HepG2 (cell line): ENCODE data around the gene HILPDA. TPM values are rescaled to one million over a fixed set of nuclear protein-coding genes. Genes with fewer than 3 reads are reported as not detected.
A peak's percentile ranks its signal among the peaks of the same experiment; 100 is the strongest.

Experiments
- ATAC-seq: fragments of 200-7000 bp; cut with Tn5 transposase; 3 replicates; pipeline ENCODE4 v1.9.1; 2020; ENCODE audit warnings: mild to moderate bottlenecking, moderate library complexity
- BruUV-seq: library from RNA; stranded (reverse); fragments of 400-500 nt; replicated peaks from 2 replicates; lab custom pipeline; 2021; lab: Mats Ljungman, UMichigan
- CTCF ChIA-PET: fragments of 300-600 bp; formaldehyde crosslinking; extraction: SDS; loops from one replicate; lab custom pipeline; 2021; ENCODE audit warnings: low total read pairs, inconsistent platforms, low intra/inter-chr PET ratio; lab: Yijun Ruan, JAX
- POLR2A ChIA-PET: fragments of 350-600 bp; sonication (Branson Sonifier 250); formaldehyde crosslinking; loops from one replicate; lab custom pipeline; 2020; ENCODE audit warnings: antibody characterized with exemption, inconsistent platforms; lab: Yijun Ruan, JAX
- DNase-seq: peaks from one replicate; pipeline ENCODE4 v3.0.0-alpha.2; 2015; ENCODE audit warnings: low spot score
- FAIRE-seq: peaks from 3 replicates; lab custom pipeline; 2011; peaks lifted over from hg19 to GRCh38; lab: Jason Lieb, UNC
- H2AFZ ChIP-seq: one replicate; pipeline ENCODE4 v1.6.1; 2011; ENCODE audit warnings: low read length, inconsistent platforms
- H3K27ac ChIP-seq: fragments of 300-600 bp; 3 replicates; pipeline ENCODE4 v1.8.0; 2011; ENCODE audit warnings: mixed run types, mild to moderate bottlenecking, mixed read lengths, low read length, inconsistent platforms; ENCODE audit not compliant: insufficient read depth; ENCODE audit errors: extremely low read length
- H3K27me3 ChIP-seq, 2 experiments: fragments of 200-600 bp in 1 of 2; 2 replicates in 1 of 2; 3 replicates in 1 of 2; pipeline versions ENCODE4 v1.6.0 to v1.8.0; 2011; ENCODE audit warnings: low read length in 2 of 2, mild to moderate bottlenecking in 2 of 2, moderate library complexity in 2 of 2, inconsistent platforms in 1 of 2; ENCODE audit not compliant: insufficient read depth in 2 of 2, control insufficient read depth in 1 of 2
- H3K36me3 ChIP-seq, 2 experiments: fragments of 200-600 bp in 1 of 2; replicated peaks in 1 of 2; 2 replicates in 1 of 2; 3 replicates in 1 of 2; pipeline versions ENCODE4 v1.5.1 to v1.8.0; 2011; ENCODE audit warnings: low read length in 2 of 2, inconsistent platforms in 1 of 2; ENCODE audit not compliant: insufficient read depth in 2 of 2, control insufficient read depth in 1 of 2
- H3K4me1 ChIP-seq: 2 replicates; pipeline ENCODE4 v1.5.1; 2012; ENCODE audit warnings: low read length, inconsistent platforms; ENCODE audit not compliant: insufficient read depth
- H3K4me2 ChIP-seq: 2 replicates; pipeline ENCODE4 v1.6.0; 2011; ENCODE audit warnings: low read depth, low read length, inconsistent platforms
- H3K4me3 ChIP-seq, 3 experiments: fragments of 200-600 bp in 1 of 3; sonication (generic), shearing (Covaris generic) in 1 of 3; replicated peaks in 1 of 3; 2 replicates each; pipeline ENCODE4 v1.5.1; 2011 to 2016; ENCODE audit warnings: low read length in 3 of 3, inconsistent platforms in 2 of 3, low read depth in 2 of 3, mild to moderate bottlenecking in 2 of 3, control low read depth in 1 of 3, mixed read lengths in 1 of 3; ENCODE audit not compliant: insufficient read depth in 1 of 3
- H3K79me2 ChIP-seq: one replicate; pipeline ENCODE4 v1.6.1; 2011; ENCODE audit warnings: low read length, inconsistent platforms; ENCODE audit not compliant: insufficient read depth
- H3K9ac ChIP-seq: 2 replicates; pipeline ENCODE4 v1.6.0; 2011; ENCODE audit warnings: mild to moderate bottlenecking, low read depth, low read length, inconsistent platforms; ENCODE audit not compliant: insufficient read depth
- H3K9me3 ChIP-seq: 2 replicates; pipeline ENCODE4 v1.5.1; 2012; ENCODE audit warnings: mild to moderate bottlenecking, low read length
- H4K20me1 ChIP-seq: 2 replicates; pipeline ENCODE4 v1.6.0; 2011; ENCODE audit warnings: inconsistent platforms, mild to moderate bottlenecking, low read length, moderate library complexity; ENCODE audit not compliant: insufficient read depth
- AGO2 ChIP-seq: fragments of 200-400 bp; formaldehyde crosslinking; optimal IDR thresholded peaks from 2 replicates; pipeline ENCODE3; 2017; ENCODE audit warnings: mild to moderate bottlenecking, low read depth, low read length, moderate library complexity
- ETV5 ChIP-seq: IDR thresholded peaks from 2 replicates; pipeline ENCODE4 v1.6.1; 2018; ENCODE audit warnings: missing biosample characterization, missing genetic modification reagents, inconsistent platforms, borderline replicate concordance
- GABPA ChIP-seq, 2 experiments: IDR thresholded peaks; 2 replicates each; pipeline ENCODE4 v1.6.1; 2011 to 2016; ENCODE audit warnings: low read depth in 2 of 2, low read length in 1 of 2, missing biosample characterization in 1 of 2, missing genetic modification characterization in 1 of 2
- HDAC1 ChIP-seq: sonication (generic); formaldehyde crosslinking; IDR thresholded peaks from 2 replicates; pipeline ENCODE4 v1.5.1; 2020; ENCODE audit warnings: mild to moderate bottlenecking, missing genetic modification reagents
- HNF4A ChIP-seq: sonication (generic); formaldehyde crosslinking; IDR thresholded peaks from 2 replicates; pipeline ENCODE4 v1.4.0; 2020; ENCODE audit warnings: missing genetic modification reagents
- THAP7 ChIP-seq: sonication (generic); formaldehyde crosslinking; IDR thresholded peaks from 2 replicates; pipeline ENCODE4 v1.8.1; 2023; ENCODE audit warnings: mild to moderate bottlenecking, missing genetic modification reagents
- THYN1 ChIP-seq: sonication (generic); formaldehyde crosslinking; IDR thresholded peaks from 2 replicates; pipeline ENCODE4 v1.8.1; 2023; ENCODE audit warnings: low read depth, mild to moderate bottlenecking, moderate library complexity, missing genetic modification reagents, borderline replicate concordance
- ZNF337 ChIP-seq: sonication (generic); formaldehyde crosslinking; IDR thresholded peaks from 2 replicates; pipeline ENCODE4 v1.5.1; 2020; ENCODE audit warnings: missing genetic modification reagents, low read depth, mild to moderate bottlenecking, borderline replicate concordance
- ZNF547 ChIP-seq: sonication (generic); formaldehyde crosslinking; IDR thresholded peaks from 2 replicates; pipeline ENCODE4 v1.5.1; 2020; ENCODE audit warnings: mild to moderate bottlenecking, missing genetic modification reagents
- WGBS: methylation state at CpG from one replicate; pipeline ENCODE4 v1.1.6; 2017; ENCODE audit warnings: low lambda C conversion rate; 5-methylcytosine and 5-hydroxymethylcytosine counted together
- in situ Hi-C: cut with HindIII; loops from 2 replicates; pipeline ENCODE4 v1.10.0; 2017; ENCODE audit warnings: low pct_unique_long_range_greater_than_20kb; ENCODE audit not compliant: extremely low pct_ligation_motif_present
- intact Hi-C: fragments of 100-400 bp; cut with micrococcal nuclease; formaldehyde crosslinking; loops from one replicate; pipeline ENCODE4 v1.10.0; 2022; ENCODE audit not compliant: unreplicated experiment
- polyA plus RNA-seq, 8 experiments: library from polyadenylated mRNA; depleted of rRNA in 3 of 8; stranded (reverse) in 7 of 8; unstranded in 1 of 8; fragments of >200 nt; fragmentation: Illumina TruSeq in 4 of 8; extraction: Trizol in 4 of 8; gene quantifications; 2 replicates each; pipeline versions ENCODE4 v1.2.1 to v1.2.3, GENCODE V29; 2011 to 2016; ENCODE audit warnings: low read depth in 4 of 8, missing spikeins in 1 of 8, mixed read lengths in 1 of 8; ENCODE audit not compliant: insufficient read depth in 1 of 8
- total RNA-seq, 5 experiments: library from RNA; depleted of rRNA; stranded (reverse); fragments of >200 nt; fragmentation: Illumina TruSeq; extraction: Trizol; gene quantifications; 2 replicates each; pipeline ENCODE4 v1.2.3, GENCODE V29; 2016; ENCODE audit warnings: low read depth in 1 of 5
- TF ChIP-seq, protein P1 (sequence below): sonication (generic); formaldehyde crosslinking; conservative IDR thresholded peaks from 2 replicates; pipeline ENCODE4 v1.8.0; 2022; ENCODE audit warnings: mild to moderate bottlenecking, moderate library complexity, missing genetic modification reagents
- TF ChIP-seq, protein P2 (sequence below): IDR thresholded peaks from 2 replicates; pipeline ENCODE4 v1.4.0; 2020; ENCODE audit warnings: mild to moderate bottlenecking, missing genetic modification reagents

HILPDA gene
- total and polyA plus RNA-seq, 2 of the 13 experiments (the other 11 are each of a cell fraction or from before 2014, with no cell fraction given), result 11.1 to 44.0 TPM

GRCh38 chr7:128407751-128408708, 47.6 kb upstream of the HILPDA start (continued):
- TF ChIP-seq, protein P1, sequence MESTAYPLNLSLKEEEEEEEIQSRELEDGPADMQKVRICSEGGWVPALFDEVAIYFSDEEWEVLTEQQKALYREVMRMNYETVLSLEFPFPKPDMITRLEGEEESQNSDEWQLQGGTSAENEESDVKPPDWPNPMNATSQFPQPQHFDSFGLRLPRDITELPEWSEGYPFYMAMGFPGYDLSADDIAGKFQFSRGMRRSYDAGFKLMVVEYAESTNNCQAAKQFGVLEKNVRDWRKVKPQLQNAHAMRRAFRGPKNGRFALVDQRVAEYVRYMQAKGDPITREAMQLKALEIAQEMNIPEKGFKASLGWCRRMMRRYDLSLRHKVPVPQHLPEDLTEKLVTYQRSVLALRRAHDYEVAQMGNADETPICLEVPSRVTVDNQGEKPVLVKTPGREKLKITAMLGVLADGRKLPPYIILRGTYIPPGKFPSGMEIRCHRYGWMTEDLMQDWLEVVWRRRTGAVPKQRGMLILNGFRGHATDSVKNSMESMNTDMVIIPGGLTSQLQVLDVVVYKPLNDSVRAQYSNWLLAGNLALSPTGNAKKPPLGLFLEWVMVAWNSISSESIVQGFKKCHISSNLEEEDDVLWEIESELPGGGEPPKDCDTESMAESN (CRISPR knock-in tag), result no peak

DNA sequence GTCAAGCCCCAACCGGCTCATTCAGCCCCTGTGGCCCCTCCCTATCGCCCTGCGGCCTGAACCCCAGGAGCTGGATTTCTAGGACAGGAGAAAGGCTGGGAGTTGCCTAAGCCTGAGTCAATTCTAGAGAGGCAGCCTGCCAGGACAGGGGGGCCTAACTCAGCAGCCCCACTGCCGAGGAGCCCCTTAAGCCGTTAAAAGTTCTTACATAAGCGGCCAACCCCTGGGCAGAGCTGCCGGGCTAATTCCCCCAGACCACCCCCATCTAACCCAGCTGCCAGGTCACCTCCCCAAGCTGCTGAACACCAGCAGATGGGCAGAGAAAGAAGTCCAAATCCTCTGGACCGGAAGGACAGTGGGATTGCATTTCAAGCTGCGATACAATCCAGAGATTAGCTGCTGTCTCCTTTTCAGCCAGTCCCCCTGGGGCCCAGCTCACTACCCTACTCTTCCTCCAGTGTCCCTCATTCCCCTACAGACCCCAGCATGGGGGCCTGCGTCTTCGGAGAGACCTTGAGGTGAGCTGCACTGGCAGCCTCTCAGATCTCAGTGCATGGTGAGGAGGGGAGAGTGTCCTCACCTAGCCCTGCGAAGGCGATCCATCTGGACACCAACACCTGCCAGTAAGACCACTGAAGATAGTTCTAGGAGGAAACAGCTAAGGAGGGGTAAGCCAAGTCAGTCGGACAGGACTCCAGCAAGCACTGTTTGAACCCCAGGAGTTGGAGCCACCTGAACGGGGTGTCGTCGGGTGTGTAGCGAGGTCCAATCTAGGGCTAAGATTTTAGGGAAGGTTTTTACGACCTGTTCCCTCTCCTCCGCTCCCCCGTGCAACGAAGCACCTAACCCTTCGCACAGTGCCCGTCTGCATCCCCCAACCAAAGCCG, 46.7 kb upstream of the HILPDA start:
- Histone ChIP-seq H2AFZ (peak overlapping the region; percentile 31), H3K9ac (peak overlapping the region; percentile 42), H3K36me3 (no peaks in the 10 kb centered on the region), H3K4me2 (peak overlapping the region; percentile 100), H3K4me1 (peaks cover 54% of the 10 kb centered on the region), H3K9me3 (no peaks in the 10 kb centered on the region), H3K27me3 (peaks cover 2 to 24% of the 10 kb centered on the region in 2 experiments; a peak in 2 of 5 replicates), H3K79me2 (no peaks in the 10 kb centered on the region), H3K27ac (no peak overlapping the region), H4K20me1 (no peaks in the 10 kb centered on the region), H3K4me3 (peak overlapping the region; percentile 57 to 75 (median 67))
- WGBS, result 0% methylated on average over 8 of the region's 25 CpGs
- POLR2A ChIA-PET, result interaction anchor here (0.7 to 1.3 kb wide), 5 partner anchors 9 to 65 kb away, joined by 3 to 6 read pairs (median 3); partner anchors contain the start of genes HILPDA and RBM28
- no peak for DNase-seq
- CTCF ChIA-PET, result no interaction called here
- intact Hi-C loops (no loop called here), in situ Hi-C loops (no loop called here)
- ATAC-seq, result peak; percentile 13
- no peak for FAIRE-seq
- BruUV-seq, result no TSS peak
- peak; percentile 6; the same call in 1 of the 2 replicates for TF ChIP-seq HDAC1 (CRISPR knock-in tag)
- 0 out of 2 replicates have a peak, but pooled peaks have one; percentile 20 for TF ChIP-seq THAP7
- TF ChIP-seq, protein P2, sequence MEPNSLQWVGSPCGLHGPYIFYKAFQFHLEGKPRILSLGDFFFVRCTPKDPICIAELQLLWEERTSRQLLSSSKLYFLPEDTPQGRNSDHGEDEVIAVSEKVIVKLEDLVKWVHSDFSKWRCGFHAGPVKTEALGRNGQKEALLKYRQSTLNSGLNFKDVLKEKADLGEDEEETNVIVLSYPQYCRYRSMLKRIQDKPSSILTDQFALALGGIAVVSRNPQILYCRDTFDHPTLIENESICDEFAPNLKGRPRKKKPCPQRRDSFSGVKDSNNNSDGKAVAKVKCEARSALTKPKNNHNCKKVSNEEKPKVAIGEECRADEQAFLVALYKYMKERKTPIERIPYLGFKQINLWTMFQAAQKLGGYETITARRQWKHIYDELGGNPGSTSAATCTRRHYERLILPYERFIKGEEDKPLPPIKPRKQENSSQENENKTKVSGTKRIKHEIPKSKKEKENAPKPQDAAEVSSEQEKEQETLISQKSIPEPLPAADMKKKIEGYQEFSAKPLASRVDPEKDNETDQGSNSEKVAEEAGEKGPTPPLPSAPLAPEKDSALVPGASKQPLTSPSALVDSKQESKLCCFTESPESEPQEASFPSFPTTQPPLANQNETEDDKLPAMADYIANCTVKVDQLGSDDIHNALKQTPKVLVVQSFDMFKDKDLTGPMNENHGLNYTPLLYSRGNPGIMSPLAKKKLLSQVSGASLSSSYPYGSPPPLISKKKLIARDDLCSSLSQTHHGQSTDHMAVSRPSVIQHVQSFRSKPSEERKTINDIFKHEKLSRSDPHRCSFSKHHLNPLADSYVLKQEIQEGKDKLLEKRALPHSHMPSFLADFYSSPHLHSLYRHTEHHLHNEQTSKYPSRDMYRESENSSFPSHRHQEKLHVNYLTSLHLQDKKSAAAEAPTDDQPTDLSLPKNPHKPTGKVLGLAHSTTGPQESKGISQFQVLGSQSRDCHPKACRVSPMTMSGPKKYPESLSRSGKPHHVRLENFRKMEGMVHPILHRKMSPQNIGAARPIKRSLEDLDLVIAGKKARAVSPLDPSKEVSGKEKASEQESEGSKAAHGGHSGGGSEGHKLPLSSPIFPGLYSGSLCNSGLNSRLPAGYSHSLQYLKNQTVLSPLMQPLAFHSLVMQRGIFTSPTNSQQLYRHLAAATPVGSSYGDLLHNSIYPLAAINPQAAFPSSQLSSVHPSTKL (CRISPR knock-in tag), result 0 out of 2 replicates have a peak, but pooled peaks have one; percentile 6
- peak; percentile 69 for TF ChIP-seq ZNF547 (CRISPR knock-in tag)
- TF ChIP-seq AGO2, result no peak
- 0 out of 2 replicates have a peak, but pooled peaks have one; percentile 76 for TF ChIP-seq ZNF337 (CRISPR knock-in tag)
- peak; percentile 45; the same call in 1 of the 2 replicates for TF ChIP-seq HNF4A (CRISPR knock-in tag)
- TF ChIP-seq ETV5, result peak; percentile 70; the same call in 1 of the 2 replicates
- no peak for TF ChIP-seq GABPA (IDR thresholded peaks at IDR 0.05; ENCODE audit: low read depth, low read length)
- peak; percentile 58; the same call in 1 of the 2 replicates for TF ChIP-seq GABPA (CRISPR knock-in tag; IDR thresholded peaks at IDR 0.05; ENCODE audit: low read depth)
- TF ChIP-seq THYN1 (CRISPR knock-in tag), result no peak
